Uterus (tissue), 4 donors: Measurements from ENCODE around the gene FBXO17. TPM values are rescaled to one million over a fixed set of nuclear protein-coding genes. Genes with fewer than 3 reads are reported as not detected.
"Not testable (repeated sequence)": the region's sequence is repeated elsewhere in the genome, so short reads cannot be mapped to it uniquely, and the experiment has no call there.

Source experiments
- DNase-seq, 2 donors: peaks; one replicate each; pipeline ENCODE4 v3.0.0-alpha.2; 2019 to 2020
- H3K27ac ChIP-seq, 2 donors: fragments of 200-600 bp; sonication (generic); 1 replicate in 1 of 2; 2 replicates in 1 of 2; pipeline ENCODE4 v1.5.1; 2016 to 2018
- H3K27me3 ChIP-seq, 2 donors: fragments of 200-600 bp; sonication (generic); one replicate each; pipeline ENCODE4 v1.5.1; 2018 to 2019; ENCODE audit warnings: control low read depth in 1 of 2
- H3K36me3 ChIP-seq, 2 donors: fragments of 200-600 bp; sonication (generic); one replicate each; pipeline ENCODE4 v1.5.1; 2019; ENCODE audit warnings: control low read depth in 1 of 2
- H3K4me1 ChIP-seq, 2 donors: fragments of 200-600 bp; sonication (generic); one replicate each; pipeline ENCODE4 v1.5.1; 2018 to 2019; ENCODE audit warnings: control low read depth in 1 of 2
- H3K4me3 ChIP-seq, 2 donors: fragments of 200-600 bp; sonication (generic); 1 replicate in 1 of 2; 2 replicates in 1 of 2; pipeline ENCODE4 v1.5.1; 2018 to 2019; ENCODE audit warnings: mild to moderate bottlenecking in 1 of 2
- H3K9me3 ChIP-seq, 2 donors: fragments of 200-600 bp; sonication (generic); one replicate each; pipeline ENCODE4 v1.5.1; 2019; ENCODE audit warnings: control low read depth in 1 of 2
- CTCF ChIP-seq, 4 experiments: fragments of 200-600 bp in 2 of 4; fragments of 450-650 bp in 2 of 4; sonication (generic) in 2 of 4; IDR thresholded peaks; one replicate each; pipeline ENCODE4 v1.5.1; 2016 to 2019; ENCODE audit warnings: antibody characterized with exemption in 4 of 4, mild to moderate bottlenecking in 2 of 4, moderate library complexity in 1 of 4
- POLR2A ChIP-seq, 2 donors: fragments of 450-650 bp; IDR thresholded peaks; one replicate each; pipeline ENCODE4 v1.6.1; 2016; ENCODE audit warnings: antibody characterized with exemption in 2 of 2, mild to moderate bottlenecking in 1 of 2, moderate library complexity in 1 of 2
- intact Hi-C: fragments of 100-400 bp; cut with DNase I; formaldehyde crosslinking; loops from one replicate; pipeline ENCODE4 v1.15.1; 2023; ENCODE audit warnings: low total_unique reads
- total RNA-seq, 4 donors: library from RNA; depleted of rRNA in 3 of 4; stranded (reverse); fragments of >200 nt in 3 of 4; gene quantifications; one replicate each; pipeline versions ENCODE4 v1.1.0 to v1.2.4, GENCODE V29; 2014 to 2023
- donor health status: DM: yes; HTN: yes; CAD: no.

Gene FBXO17
- total RNA-seq, 4 donors from 2014 or later, result 3.8 to 47.6 (median 36.7) TPM

DNA sequence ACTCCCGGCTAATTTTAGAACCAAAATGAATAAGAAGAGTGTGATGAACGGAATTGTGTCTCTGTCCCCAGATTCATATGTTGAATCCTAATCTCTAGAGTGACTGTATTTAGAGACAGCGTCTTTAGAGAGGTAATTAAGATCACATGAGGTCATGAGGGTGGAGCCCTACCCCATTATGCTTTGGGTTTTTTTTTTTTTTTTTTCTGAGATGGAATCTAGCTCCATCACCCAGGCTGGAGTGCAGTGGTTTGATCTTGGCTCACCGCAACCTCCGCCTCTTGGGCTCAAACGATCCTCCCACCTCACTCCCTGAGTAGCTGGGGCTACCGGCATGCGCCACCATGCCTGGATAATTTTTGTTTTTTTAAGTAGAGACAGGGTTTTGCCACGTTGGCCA, 28.9 kb upstream of the FBXO17 start:
- Histone ChIP-seq H3K4me3 (no peak overlapping the region), H3K36me3 (no peaks in the 10 kb centered on the region), H3K27me3 (no peaks in the 10 kb centered on the region), H3K4me1 (no peaks in the 10 kb centered on the region), H3K9me3 (no peaks in the 10 kb centered on the region), H3K27ac (no peak overlapping the region)
- intact Hi-C loops, result no loop called here
- DNase-seq, result no peak
- TF ChIP-seq CTCF (IDR thresholded peaks at IDR 0.05) (no peak), POLR2A (IDR thresholded peaks at IDR 0.05) (no peak)

- DNase-seq, result no peak
These were observed 28.3 kb upstream of the FBXO17 start for GRCh38 chr19:39003796-39004195.

GRCh38 chr19:39003188-39003587, 27.6 kb upstream of the FBXO17 start:
- Histone ChIP-seq H3K27me3 (no peaks in the 10 kb centered on the region), H3K36me3 (no peaks in the 10 kb centered on the region), H3K4me1 (no peaks in the 10 kb centered on the region), H3K27ac (no peak overlapping the region), H3K4me3 (no peak overlapping the region), H3K9me3 (no peaks in the 10 kb centered on the region)
- DNase-seq, result no peak
- intact Hi-C loops, result no loop called here
- no peak for TF ChIP-seq POLR2A (IDR thresholded peaks at IDR 0.05)
- no peak for TF ChIP-seq CTCF (IDR thresholded peaks at IDR 0.05)

More at GRCh38 chr19:39003796-39004195, 28.3 kb upstream of the FBXO17 start:
- Histone ChIP-seq H3K9me3 (no peaks in the 10 kb centered on the region), H3K4me3 (no peak overlapping the region), H3K36me3 (no peaks in the 10 kb centered on the region), H3K27ac (no peak overlapping the region), H3K4me1 (no peaks in the 10 kb centered on the region), H3K27me3 (no peaks in the 10 kb centered on the region)
- intact Hi-C loops, result no loop called here
- TF ChIP-seq CTCF (IDR thresholded peaks at IDR 0.05), result no peak
- TF ChIP-seq POLR2A (IDR thresholded peaks at IDR 0.05), result no peak

GRCh38 chr19:39001041-39001440, 25.5 kb upstream of the FBXO17 start:
- H3K36me3 ChIP-seq, result no peaks in the 10 kb centered on the region
- no peak overlapping the region for H3K4me3 ChIP-seq
- no peaks in the 10 kb centered on the region for H3K4me1 ChIP-seq
- no peaks in the 10 kb centered on the region for H3K27me3 ChIP-seq
- intact Hi-C loops, result no loop called here
- no peak overlapping the region for H3K27ac ChIP-seq
- H3K9me3 ChIP-seq, result no peaks in the 10 kb centered on the region
- no peak for DNase-seq
- TF ChIP-seq CTCF (IDR thresholded peaks at IDR 0.05) (no peak), POLR2A (IDR thresholded peaks at IDR 0.05) (no peak)

- DNase-seq, H3K4me3 ChIP-seq, H3K4me1 ChIP-seq, H3K27me3 ChIP-seq, H3K9me3 ChIP-seq, H3K27ac ChIP-seq, intact Hi-C loops, H3K36me3 ChIP-seq: not testable (repeated sequence)
These were observed 22.0 kb upstream of the FBXO17 start for GRCh38 chr19:38997576-38997975.

- H3K36me3 ChIP-seq, result no peaks in the 10 kb centered on the region
- H3K27me3 ChIP-seq, result no peaks in the 10 kb centered on the region
- intact Hi-C loops, result no loop called here
- TF ChIP-seq CTCF (IDR thresholded peaks at IDR 0.05) (no peak), POLR2A (IDR thresholded peaks at IDR 0.05) (no peak)
- H3K4me1 ChIP-seq, result no peaks in the 10 kb centered on the region
- no peak overlapping the region for H3K4me3 ChIP-seq
- H3K9me3 ChIP-seq, result no peaks in the 10 kb centered on the region
- no peak for DNase-seq
- no peak overlapping the region for H3K27ac ChIP-seq
These were observed 17.7 kb upstream of the FBXO17 start for GRCh38 chr19:38993271-38993670.
